Stimulated activated CD4-positive, alpha-beta T cell treated with anti-CD3 and anti-CD28 coated beads, TNF-alpha, amount 100 ng/mL, for 48 hours (primary cell): ENCODE data around the gene TMEM17.

Source experiments
- DNase-seq, 3 donors: peaks; one replicate each; pipeline ENCODE4 v3.0.0-alpha.2; 2020; ENCODE audit warnings: low read depth in 3 of 3

TMEM17 gene

DNA sequence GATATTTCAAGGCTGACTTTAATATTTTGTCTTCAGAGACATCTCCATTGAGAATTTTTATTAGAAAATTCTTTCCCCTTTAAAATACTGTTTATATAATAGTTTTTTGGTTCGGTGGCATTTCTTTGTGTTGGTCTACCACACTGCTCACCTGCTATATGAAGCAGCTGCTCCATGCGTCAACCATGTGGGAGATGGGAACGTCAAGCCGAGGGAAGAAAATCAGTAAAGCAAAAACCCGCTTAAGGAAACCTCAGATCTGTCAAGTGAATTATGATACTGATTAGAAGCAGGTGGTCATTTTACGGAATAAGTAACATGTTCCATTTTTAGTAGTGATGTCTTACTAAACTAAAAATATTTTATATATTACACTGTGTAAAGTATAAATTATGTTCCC is 5.6 kb upstream of the TMEM17 start:
- no peak for DNase-seq

DNA sequence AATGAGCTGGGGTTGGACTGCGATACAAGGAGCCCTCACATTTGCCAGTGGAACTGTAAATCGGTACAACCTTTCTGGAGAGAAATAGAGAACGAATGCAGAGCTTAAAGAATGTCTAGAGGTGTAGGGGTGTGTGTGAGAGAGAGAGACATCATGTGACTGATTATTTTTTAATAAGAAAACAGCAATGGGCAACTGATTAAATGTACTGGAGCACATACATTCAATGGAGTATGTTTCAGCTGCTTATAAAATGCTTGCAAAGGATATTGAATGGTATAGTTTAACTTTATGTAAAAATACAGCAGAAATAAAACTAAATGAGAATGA is 391 bp upstream of the TMEM17 start:
- no peak for DNase-seq

DNA sequence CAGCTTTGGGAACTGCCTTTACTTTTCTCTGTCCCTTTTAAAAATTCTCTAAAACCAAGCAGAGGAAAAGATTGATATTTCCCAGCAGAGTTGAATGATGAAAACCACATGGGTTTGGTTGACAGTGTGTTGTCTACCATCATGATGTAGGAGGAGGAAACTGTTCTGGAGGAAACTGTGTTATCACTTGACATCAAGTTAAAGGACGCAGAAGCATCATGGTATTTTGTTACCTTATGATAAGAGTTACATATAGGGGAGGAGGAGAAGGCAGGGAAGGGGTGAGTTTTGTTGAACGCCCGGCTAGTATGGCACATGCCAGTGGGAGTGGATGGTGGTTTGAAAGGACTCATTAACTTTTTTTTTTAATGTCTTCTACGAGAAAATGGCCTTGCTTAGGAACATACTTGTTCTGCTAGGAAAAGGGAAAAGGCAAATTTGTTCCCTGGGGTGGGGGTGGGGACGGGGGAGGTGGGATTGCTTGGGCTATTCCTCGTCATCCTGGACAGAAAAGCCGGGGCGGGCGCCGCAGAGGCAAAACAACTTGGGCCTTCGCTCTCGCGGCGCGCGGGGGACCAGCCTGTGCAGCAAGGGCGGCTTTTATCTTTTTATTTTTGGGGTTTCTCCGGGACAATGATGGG is 766 bp downstream of the TMEM17 start:
- no peak for DNase-seq

DNA sequence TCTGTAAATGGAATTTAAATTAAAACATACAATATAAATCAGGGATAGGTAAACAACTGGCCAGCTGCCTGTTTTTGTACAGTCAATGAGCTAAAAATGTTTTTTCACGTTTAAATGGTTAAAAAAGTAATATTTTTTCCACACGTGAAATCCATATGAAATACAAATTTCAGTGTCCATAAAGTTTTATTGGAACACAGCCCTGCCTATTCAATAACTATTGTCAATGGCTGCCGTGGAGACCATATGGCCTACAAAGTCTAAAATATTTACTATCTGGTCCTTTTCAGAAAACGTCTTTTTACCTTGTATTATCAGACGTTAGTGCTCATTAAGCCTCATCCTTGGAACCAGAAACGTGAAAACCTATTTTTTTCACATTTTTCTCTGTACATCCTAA is 1.3 kb downstream of the TMEM17 start:
- DNase-seq = no peak

DNA sequence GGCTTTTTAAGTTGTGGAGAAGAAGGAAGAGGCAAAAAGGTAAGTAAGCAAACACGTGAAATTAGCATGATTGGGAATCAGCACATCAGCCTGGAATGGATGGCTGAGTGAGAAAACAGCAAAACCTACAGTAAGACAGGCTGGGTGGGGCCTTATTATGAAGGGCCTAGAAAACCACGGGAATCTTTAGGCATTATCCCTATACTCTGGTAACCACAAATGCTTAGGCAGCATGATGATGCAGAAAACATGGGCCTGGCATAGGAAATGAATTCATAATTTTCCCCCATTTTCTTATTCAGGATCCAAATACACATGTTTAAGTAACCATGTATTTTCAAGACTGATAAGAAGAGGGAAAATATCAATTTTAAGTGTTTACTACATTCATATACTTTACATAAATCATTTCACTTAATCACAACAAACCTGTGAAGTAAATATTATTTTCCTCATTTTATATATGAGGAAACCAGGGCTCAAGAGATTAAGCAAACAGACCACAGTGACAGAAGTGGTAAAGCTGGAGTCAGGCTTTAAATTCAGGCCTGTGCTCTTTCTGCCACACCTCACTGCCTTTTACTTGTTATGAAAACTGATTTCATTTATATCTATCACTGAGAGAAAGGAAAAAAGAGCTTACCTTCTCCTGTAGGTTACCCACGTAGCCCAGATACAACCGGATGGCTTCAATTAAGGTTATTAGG is 4.0 kb downstream of the TMEM17 start:
- no peak for DNase-seq

DNA sequence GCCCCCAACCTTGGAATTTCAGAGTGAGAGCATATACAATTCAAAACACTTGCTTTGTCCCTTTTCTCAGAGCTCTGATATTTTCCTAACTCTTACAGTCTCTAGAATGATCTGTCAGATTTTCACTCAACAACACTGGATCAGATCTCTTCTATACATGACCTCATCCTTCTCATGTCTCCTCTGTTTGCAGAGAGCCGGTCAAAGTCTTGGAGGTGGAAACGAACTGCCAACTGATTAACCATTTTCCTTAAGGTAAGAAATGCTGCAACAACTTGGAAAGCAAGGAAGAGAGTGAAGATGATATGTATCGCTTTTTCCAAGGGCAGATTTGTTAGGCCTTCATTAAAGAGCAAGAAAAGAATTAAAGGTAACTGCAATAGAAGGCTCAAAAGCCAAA is 4.9 kb downstream of the TMEM17 start:
- DNase-seq = no peak

DNA sequence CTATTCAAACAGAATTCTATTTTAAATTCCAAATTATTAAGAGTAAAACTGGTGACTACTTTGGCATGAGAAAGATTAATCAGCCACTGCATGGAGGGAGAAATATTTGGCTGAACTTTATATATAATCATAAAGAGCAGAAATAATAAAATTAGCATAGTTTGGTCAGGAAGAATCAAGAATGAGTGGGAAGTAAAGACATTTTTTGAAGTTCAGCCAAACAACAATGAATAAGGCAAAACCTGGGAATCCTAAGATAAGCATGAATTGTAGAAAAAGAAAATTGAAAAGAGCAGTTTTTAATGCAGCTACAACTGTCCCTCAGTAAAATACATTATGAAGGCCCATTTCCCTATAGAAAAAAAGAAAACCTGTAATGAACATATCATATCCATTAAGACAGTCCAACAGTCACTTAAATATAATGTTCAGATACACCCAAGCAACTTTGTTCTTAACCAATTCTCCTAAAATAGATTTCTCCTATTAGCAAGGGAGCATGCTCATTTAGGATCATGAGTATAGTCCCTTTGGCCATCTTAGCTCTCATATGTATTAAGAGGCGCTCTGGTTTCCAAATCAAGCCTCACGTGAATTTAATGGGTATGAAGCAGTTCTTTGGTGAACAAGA is 6.5 kb downstream of the TMEM17 start:
- DNase-seq = no peak

DNA sequence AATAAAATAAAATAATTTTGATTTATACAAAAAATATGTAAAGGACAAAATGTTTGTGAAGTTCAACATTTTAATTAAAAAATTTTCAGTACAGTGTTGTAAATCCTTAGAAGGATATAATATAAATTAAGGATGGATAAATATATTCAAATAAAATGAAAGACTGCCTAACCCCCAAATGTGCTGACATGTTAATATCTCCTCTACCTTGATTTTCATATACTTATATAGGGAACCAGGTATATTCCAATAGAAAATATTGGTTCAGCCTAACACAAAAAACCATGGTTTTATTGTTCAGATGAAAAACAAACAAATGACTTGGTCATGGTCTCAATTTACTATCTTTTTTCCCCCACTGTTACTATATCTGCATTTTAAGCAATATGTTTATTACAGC is 7.3 kb downstream of the TMEM17 start:
- no peak for DNase-seq

DNA sequence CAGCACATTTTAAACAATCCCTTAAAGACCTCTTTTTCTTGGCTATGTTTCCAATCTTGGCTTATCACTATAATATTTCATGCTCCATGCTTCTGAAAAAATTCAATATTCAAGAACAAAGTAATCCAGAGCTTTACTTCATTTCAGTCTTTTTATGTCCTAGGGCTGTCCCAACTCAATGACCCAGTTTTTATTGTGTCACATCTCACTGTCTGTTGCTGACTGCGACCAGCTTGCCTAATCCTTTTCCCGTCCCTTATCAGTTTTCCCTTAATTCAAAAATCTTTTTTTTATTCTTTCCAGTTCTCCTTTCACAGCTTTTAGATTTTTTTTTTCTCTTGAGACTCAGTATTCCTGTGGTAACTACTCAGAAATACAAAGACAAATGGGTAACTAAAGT is 10.2 kb downstream of the TMEM17 start:
- no peak for DNase-seq

DNA sequence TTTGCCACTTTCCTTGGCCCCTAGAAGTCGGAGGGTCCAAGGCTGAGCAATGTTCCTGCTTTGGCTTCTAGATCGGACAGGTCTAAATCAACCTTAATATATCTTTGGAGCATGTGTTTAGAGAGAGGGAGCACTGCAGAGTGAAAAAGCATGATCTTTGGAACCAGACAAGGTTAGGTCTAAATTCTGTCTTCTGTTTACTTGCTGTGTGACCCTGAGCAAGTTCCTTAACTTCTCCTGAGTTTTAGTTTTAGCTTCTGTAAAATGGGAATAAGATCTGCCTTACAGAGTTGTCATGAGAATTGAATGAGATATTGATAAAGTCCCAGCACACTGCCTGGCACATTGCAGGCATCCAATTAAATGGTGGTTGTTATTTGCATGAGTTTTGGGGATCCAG is 13.9 kb downstream of the TMEM17 start:
- DNase-seq = no peak

DNA sequence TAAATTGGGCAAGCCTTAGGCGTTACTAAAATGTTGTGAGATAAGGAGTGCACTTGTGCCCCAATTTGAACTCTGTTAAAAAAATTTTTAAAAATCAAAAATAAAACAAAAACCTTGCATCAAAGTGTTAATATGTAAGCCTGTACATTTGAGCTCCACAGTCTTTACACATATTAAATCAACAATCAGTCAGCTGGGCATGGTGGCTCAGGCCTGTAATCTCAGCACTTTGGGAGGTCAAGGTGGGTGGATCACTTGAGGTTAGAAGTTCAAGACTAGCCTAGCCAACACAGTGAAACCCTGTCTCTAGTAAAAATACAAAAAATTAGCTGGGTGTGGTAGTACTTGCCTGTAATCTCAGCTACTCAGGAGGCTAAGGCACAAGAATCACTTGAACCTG is 16.3 kb downstream of the TMEM17 start:
- DNase-seq = no peak

DNA sequence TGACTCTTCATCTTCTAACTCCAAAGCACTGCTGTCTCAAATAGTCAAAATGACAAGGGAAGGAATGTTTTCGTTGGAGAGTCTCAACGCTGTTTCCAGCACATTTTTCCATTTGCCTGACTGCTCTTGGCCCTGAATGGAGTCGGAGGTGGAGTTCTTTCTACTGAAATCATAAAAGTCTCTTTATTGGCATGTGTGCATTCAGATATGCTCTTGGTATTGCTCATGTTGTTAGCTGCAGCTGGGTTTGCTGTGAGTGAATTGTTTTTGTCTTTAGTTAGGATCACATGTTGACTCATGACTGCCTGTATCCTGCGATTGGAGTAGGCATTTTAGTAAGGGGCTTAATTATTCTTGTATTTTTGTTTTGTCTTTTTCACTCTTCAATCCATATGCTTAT is 16.8 kb downstream of the TMEM17 start:
- no peak for DNase-seq

DNA sequence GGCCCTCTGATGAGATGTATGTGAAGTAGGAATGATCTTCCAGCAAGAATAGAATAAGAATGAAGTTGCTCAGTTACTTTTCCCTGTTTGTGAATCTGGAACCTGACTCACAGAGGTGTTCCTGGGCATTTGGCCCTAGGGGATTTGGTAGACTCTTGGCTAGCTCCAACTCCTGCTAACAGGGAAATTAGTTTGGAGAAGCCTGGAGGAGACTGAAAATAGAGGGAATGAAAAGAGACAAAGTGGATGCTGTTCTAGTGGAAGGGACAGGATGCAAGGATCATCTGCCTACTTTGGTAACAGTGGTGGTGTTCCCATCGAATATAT is 19.6 kb downstream of the TMEM17 start:
- no peak for DNase-seq

DNA sequence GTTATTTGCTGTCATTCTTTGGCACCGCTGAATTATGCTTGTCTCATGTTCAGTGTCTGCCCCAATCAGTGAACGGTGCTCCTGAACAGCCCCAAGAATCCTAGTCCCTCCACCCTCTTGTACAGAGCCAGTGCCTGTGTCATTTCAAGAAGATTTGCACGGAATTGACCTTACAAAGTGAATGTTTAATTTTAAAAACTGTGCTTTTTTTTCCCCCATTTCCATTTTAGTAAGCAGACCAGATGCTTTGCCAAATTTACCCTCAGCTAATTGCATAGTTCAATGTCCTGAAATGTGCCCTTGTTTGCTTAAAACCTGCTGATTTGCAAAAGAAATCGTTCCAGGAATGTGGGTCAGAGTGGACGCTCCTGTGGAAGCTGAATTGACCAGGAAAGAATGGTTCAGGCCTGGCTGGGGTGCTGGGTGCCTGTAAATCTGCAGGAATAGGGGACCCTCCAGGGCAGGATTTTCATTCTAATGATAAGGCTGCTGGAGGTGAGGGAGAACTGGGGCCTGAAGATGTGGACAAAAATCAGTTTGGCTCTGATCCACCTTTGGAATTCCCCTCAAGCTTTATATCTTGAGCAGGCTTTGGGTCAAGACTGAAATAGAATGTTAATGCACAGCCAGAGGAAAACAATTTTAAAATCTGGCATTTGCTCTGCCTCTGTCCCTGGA is 20.1 kb downstream of the TMEM17 start:
- DNase-seq = no peak

DNA sequence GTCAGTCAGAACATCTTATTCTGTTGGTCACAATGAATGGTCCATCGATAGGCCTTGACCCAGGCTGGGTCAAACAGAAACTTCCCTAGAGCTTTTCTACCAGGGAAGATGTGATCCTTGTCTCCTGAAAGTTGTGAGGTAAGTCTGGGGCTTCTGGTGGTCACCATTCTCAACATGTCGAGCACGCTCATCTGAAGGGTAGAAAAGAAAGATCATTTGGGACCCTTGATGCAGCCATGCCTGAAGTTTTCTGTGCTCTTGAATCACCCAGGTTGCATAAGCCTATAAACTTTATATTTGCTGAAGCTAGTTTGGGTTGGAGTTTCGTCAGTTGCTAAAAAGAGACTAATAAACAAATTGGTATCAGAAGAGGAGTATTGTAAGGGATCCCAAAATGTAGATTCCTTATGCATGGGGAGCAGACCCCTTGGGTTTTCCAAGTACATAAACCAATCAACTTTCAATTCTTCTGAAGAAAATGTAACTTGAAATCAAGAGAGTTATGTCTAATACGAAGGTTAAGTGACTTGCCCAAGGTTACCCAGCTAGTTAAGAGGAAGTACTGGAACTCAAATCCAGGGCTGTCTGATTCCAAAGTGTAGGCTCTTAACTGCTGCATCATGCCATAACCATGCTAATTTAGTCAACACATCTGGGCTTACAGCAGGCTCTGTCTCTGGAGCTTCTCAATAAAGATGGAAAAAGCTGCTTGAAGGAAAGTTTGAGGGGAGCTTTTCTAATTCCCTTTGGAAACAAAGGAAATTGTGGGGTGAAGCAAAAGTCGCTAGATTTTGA is 23.2 kb downstream of the TMEM17 start:
- no peak for DNase-seq

DNA sequence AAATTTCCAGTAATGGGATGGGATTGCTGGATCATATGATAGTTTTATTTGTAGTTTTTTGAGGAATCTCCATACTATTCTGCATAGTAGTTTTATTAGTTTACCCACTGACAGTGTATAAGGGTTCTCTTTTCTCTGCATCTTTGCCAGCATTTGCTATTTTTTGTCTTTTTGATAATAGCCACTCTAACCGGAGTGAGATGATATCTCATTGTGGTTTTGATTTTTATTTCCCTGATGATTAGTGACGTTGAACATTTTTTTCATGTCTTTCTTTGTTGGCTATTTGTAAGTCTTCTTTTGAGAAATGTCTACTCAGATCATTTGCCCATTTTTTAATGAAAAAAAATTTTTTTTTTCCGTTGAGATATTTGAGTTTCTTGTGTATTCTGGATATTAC is 26.1 kb downstream of the TMEM17 start:
- no peak for DNase-seq

DNA sequence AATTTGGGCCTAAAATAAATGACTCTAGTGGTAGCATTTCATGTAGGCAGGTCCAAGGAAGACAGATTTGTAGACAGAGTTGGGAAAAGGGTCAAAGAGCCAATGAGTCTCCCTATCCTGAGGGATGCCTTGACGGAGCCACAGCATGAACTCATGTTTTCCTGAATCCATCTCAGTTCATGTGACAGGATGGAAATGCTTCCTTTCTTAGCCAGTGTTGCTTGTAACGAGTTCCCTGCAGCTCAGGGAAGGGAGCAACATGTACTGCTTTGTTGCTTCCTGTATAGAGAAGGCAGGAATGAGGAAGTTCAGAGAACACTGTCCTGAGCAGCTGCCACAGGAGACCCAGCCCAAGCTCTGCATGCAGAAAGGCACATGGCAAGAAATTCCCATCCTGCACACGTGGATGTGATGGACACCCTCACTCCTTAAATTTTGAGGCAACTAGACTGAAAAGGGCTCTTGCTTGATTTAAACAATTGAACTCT is 27.9 kb downstream of the TMEM17 start:
- no peak for DNase-seq

DNA sequence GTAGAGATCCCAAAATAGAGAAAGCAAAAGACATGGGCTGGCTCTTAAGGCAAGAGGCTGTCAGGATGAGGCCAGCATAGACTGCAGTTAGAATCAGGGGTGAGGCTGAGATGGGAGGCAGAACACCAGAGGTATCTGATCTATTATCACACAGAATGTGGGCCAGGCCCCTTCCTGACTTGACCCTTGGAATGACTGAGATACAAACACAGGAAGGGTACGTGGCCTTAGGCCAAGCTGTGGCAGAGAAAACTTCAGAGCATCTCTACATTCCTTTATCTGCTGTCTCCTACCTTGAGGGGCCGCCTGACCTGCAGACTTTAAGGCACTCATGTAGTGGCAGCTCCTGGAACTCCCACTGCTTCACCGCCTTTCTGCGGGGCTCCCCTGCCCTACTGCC is 28.4 kb downstream of the TMEM17 start:
- DNase-seq = no peak

DNA sequence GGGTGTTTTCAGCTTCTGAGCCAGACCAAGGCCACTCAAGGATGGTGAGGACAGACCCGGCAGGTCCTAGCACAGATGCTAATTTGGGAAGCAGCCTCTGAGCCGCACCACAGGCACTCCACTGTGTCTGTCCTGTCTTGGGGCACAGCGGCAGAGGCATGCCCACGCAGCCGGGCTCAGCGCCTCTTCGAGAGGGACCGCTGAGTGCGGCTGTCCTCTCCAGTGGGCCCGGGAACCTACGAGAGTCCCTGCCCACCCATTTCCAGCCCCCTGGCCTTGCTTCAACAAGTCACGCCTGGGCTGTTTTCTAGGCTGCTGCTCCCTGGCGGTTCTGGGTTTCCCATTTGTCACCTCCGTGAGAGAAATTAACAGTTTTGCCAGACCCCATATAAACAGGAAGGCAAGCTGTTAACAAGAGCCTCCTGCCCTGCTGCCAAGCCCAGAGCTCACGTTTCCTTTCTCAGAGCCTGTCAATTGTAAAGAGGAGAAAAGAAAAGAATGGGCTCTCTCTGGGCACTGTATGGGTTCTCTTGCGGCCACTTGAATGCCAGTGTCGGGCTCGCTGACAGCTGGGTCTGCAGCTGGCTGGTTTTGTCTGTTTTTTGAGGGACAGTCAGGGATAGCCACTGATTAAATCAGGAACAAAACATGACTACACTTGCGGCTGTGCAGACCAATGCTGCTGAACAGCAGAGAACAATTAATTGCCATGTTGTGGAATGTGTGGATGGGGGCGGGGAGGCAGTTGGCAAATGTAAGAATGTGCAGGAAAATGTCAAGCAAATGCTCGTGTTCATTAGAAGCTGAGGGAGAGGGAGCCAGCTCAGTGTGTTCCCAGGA is 30.6 kb downstream of the TMEM17 start:
- no peak for DNase-seq

DNA sequence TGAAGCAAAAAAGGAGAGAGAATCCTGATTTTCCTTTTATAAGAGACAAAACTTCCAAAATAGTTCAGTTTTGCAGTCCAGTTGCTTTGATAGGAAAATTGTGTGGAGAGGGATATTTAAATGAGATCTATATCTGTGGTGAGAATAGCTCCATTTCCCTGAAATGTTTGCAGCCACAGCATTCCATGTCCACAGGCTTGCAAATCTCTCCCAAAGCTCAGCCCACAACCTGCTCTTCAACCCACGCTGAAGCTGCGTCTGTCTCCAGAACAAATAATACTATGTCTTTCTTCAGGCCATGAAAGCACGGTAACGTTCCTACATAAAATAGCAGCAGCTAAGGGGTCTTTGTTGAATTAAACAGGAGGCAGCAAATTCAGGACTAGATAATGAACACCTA is 31.8 kb downstream of the TMEM17 start:
- no peak for DNase-seq

DNA sequence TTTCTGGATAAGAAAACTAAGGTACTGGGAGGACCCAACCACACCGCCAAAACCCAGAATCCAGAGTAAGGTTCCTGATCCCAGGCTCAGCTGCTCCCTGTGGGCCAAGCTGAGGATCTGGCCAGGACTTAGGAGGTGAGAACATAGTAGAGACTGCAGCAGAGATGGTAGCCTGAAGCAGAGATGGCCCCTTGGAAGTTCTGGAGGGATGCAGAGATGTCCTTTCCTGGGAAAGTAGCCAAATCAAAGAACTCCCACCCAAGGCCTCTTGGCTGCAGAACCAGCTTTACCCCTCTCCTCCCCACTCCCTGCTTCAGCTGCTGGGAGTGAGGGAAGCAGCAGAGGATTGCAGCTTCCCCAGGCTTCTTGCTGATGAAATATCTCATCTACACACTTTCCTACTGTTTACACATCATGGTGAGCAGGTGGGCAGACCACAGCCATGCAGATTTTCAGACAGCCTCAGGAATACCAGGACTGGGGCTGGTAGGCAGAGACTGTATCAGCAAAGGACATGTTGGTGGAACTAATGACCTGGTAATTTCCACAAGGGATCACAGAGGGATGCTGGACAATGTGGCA is 32.7 kb downstream of the TMEM17 start:
- no peak for DNase-seq
